Gastroesophageal sphincter (tissue), 3 donors: ENCODE measurements around the gene ADCK2.

Experiments
- EP300 ChIP-seq: sonication (generic); formaldehyde crosslinking; IDR thresholded peaks from one replicate; pipeline ENCODE4 v1.6.1; 2017; ENCODE audit warnings: antibody characterized with exemption, mild to moderate bottlenecking
- POLR2A ChIP-seq, 2 donors: fragments of 450-650 bp; IDR thresholded peaks; one replicate each; pipeline ENCODE4 v1.6.1; 2017; ENCODE audit warnings: antibody characterized with exemption in 2 of 2, mild to moderate bottlenecking in 2 of 2, moderate library complexity in 1 of 2
- TF ChIP-seq, protein P1 (sequence below), 4 experiments: fragments of 200-600 bp in 2 of 4; fragments of 450-650 bp in 2 of 4; sonication (generic) in 1 of 4; IDR thresholded peaks; one replicate each; pipeline ENCODE4 v1.5.1; 2017 to 2019; ENCODE audit warnings: antibody characterized with exemption in 4 of 4, mild to moderate bottlenecking in 2 of 4, moderate library complexity in 2 of 4

- TF ChIP-seq POLR2A (IDR thresholded peaks at IDR 0.05) (no peak), EP300 (no peak)
- TF ChIP-seq, protein P1, sequence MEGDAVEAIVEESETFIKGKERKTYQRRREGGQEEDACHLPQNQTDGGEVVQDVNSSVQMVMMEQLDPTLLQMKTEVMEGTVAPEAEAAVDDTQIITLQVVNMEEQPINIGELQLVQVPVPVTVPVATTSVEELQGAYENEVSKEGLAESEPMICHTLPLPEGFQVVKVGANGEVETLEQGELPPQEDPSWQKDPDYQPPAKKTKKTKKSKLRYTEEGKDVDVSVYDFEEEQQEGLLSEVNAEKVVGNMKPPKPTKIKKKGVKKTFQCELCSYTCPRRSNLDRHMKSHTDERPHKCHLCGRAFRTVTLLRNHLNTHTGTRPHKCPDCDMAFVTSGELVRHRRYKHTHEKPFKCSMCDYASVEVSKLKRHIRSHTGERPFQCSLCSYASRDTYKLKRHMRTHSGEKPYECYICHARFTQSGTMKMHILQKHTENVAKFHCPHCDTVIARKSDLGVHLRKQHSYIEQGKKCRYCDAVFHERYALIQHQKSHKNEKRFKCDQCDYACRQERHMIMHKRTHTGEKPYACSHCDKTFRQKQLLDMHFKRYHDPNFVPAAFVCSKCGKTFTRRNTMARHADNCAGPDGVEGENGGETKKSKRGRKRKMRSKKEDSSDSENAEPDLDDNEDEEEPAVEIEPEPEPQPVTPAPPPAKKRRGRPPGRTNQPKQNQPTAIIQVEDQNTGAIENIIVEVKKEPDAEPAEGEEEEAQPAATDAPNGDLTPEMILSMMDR (IDR thresholded peaks at IDR 0.05), result no peak
Measured at GRCh38 chr7:140623980-140624379, 48.8 kb upstream of the ADCK2 start.
